ENCODE results near the gene AGMAT. TPM values are rescaled to one million over a fixed set of nuclear protein-coding genes. Genes with fewer than 3 reads are reported as not detected.

AGMAT gene
- total RNA-seq, 4 donors from 2014 or later = not detected

DNA sequence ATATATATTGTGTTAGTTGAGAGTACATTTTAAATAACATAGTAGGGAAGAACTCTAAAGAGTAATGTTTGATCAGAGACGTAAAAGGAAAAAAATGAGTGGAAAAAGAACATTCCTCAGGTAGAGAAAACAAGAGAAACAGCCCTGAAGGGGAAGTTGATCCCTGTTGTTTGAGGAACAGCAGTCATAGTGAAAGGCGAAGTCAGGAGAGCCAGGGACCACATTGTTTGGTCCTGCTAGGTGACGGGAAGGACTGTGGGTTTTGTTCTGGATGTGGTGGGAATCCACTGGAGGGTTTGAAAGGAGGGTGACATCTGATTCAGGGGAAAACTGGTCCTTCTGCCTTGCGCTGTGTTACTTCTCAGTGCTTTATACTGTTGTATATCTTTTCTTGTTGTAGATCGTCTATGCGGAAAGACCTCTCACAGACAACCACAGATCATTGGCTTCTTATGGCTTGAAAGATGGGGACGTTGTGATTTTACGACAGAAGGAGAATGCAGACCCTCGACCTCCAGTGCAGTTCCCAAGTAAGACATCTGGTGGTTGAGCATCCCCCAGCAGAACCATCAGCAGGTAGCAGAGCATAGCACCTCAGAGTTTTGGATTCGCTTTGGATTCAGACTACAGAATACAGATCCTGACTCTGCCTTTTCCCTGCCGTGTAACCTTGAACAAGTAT lies 41.6 kb upstream of the AGMAT start:
- TF ChIP-seq POLR2AphosphoS5 (IDR thresholded peaks at IDR 0.05) (no peak), CTCF (IDR thresholded peaks at IDR 0.05) (no peak), EP300 (IDR thresholded peaks at IDR 0.05) (no peak), POLR2A (IDR thresholded peaks at IDR 0.05) (no peak)
- H3K4me1 ChIP-seq = peaks cover 0 to 40% (median 0%) of the 10 kb centered on the region in 3 donors
- no peak for ATAC-seq
- no peak overlapping the region for H3K4me3 ChIP-seq
- H3K27me3 ChIP-seq = no peaks in the 10 kb centered on the region
- no peaks in the 10 kb centered on the region for H3K9me3 ChIP-seq
- WGBS, 2 donors (ENCODE audit: low coverage in 1 of 2) = 77 to 88% methylated on average over 8 to 10 of the region's 11 CpGs
- H3K27ac ChIP-seq = no peak overlapping the region
- peaks cover 0 to 42% of the 10 kb centered on the region in 2 donors for H3K36me3 ChIP-seq

- Histone ChIP-seq H3K4me1 (peaks cover 0 to 51% (median 0%) of the 10 kb centered on the region in 3 donors), H3K27me3 (no peaks in the 10 kb centered on the region), H3K4me3 (no peak overlapping the region), H3K27ac (no peak overlapping the region), H3K36me3 (peaks cover 0 to 31% of the 10 kb centered on the region in 2 donors), H3K9me3 (no peaks in the 10 kb centered on the region)
- ATAC-seq = no peak
- WGBS, 2 donors (ENCODE audit: low coverage in 1 of 2) = 67 to 68% methylated on average over 2 of the region's 13 CpGs
- TF ChIP-seq POLR2A (IDR thresholded peaks at IDR 0.05) = no peak
- TF ChIP-seq CTCF (IDR thresholded peaks at IDR 0.05) = no peak
- TF ChIP-seq POLR2AphosphoS5 (IDR thresholded peaks at IDR 0.05) = no peak
- TF ChIP-seq EP300 (IDR thresholded peaks at IDR 0.05) = no peak
Measured at GRCh38 chr1:15625056-15625917, 40.4 kb upstream of the AGMAT start.

- no peak overlapping the region for H3K27ac ChIP-seq
- H3K4me1 ChIP-seq = peaks cover 0 to 62% (median 8%) of the 10 kb centered on the region in 3 donors
- H3K4me3 ChIP-seq = no peak overlapping the region
- no peaks in the 10 kb centered on the region for H3K27me3 ChIP-seq
- 92% methylated on average over 3 of the region's 3 CpGs for WGBS, 2 donors (ENCODE audit: low coverage in 1 of 2)
- peaks cover 0 to 21% of the 10 kb centered on the region in 2 donors for H3K36me3 ChIP-seq
- ATAC-seq = no peak
- no peaks in the 10 kb centered on the region for H3K9me3 ChIP-seq
- TF ChIP-seq POLR2AphosphoS5 (IDR thresholded peaks at IDR 0.05) (no peak), EP300 (IDR thresholded peaks at IDR 0.05) (no peak), CTCF (IDR thresholded peaks at IDR 0.05) (no peak), POLR2A (IDR thresholded peaks at IDR 0.05) (no peak)
Measured at GRCh38 chr1:15624133-15624714, 39.4 kb upstream of the AGMAT start.

GRCh38 chr1:15623435-15623834 lies 38.6 kb upstream of the AGMAT start:
- no peak for TF ChIP-seq EP300 (IDR thresholded peaks at IDR 0.05)
- no peak for TF ChIP-seq POLR2A (IDR thresholded peaks at IDR 0.05)
- TF ChIP-seq CTCF (IDR thresholded peaks at IDR 0.05) = no peak
- TF ChIP-seq POLR2AphosphoS5 (IDR thresholded peaks at IDR 0.05) = no peak
- Histone ChIP-seq H3K36me3 (peaks cover 0 to 15% of the 10 kb centered on the region in 2 donors), H3K4me1 (peaks cover 0 to 69% (median 11%) of the 10 kb centered on the region in 3 donors), H3K27me3 (no peaks in the 10 kb centered on the region), H3K27ac (no peak overlapping the region), H3K9me3 (no peaks in the 10 kb centered on the region), H3K4me3 (no peak overlapping the region)
- no peak for ATAC-seq
- 88% methylated on average over 6 of the region's 6 CpGs; no CpG with 5 or more reads in 1 of the 2 donors for WGBS, 2 donors (ENCODE audit: low coverage in 1 of 2)
